Epidermal melanocyte (primary cell): ENCODE measurements around the gene SLFN13.
"Not testable (repeated sequence)": the region's sequence is repeated elsewhere in the genome, so short reads cannot be mapped to it uniquely, and the experiment has no call there.

ENCODE experiments used
- DNase-seq: peaks from one replicate; pipeline ENCODE4 v3.0.0; 2011; ENCODE audit warnings: low spot score; ENCODE audit not compliant: insufficient read length

SLFN13 gene

DNA sequence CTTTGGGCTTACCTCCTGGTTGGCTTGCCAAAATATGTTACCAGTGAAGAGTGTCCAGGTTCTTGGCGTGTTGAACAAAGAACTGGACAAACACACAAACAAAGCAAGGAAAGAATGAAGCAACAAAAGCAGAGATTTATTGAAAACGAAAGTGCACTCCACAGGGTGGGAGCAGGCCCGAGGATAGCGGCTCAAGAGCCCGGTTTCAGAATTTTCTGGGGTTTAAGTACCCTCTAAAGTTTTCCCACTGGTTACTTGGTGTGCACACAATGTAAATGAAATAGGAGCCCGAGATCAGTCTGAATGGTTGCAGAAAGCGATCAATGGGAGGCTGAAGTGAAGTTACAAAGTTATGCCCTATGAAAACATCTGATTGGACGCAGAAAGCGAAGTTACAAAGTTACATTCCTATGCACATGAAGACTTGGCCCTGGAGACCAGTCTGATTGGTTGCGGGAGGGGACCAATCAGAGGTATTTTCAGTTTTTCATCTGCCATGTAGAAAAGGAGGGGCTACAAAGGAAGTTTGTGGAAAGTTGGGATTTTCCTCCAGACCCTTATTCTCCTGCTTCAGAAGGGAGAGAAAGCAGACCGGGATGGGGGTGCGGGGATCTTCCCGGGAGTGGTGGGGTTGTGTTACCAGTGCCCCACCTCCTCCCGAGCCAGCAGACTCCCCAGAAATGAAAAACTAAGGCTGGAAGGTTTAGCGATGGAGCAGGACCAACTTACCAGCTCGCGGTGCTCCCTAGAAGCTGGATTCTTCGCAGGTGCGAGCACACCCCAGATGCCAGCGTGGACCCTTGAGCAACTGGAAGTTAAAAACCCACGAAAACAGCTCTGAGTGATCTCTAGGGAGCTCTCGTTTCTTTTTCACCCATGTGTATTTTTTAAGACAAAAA lies 16.1 kb downstream of the SLFN13 start, which contains the start of gene SLFN12:
Gene SLFN12 (minus strand): TSS at position 325 of the 899 bp plus-strand sequence. CDS start 9,472 bp downstream, outside the sequence.
- peak; percentile 59 for DNase-seq

- DNase-seq = no peak
Measured at GRCh38 chr17:35429702-35430101, 18.9 kb downstream of the SLFN13 start.

DNA sequence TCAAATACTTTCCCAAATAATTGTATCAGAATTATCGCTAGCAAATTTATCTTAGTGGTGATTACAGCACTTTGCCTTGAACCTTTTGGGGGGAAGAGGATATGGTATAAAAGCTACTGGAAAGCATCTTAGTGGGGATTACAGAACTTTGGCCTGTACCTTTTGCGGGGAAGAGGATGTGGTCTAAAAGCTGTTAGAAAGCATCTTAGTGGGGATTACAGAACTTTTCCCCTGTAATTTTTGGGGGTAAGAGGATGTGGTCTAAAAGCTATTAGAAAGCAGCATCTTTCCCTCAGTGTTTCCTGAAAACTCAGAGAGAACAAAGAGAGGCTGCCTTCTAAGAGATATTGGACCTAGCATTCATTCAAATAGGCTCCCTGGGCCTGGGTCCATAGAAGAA lies 20.3 kb downstream of the SLFN13 start:
- DNase-seq = no peak

- DNase-seq = no peak
Measured at GRCh38 chr17:35423761-35424160, 24.8 kb downstream of the SLFN13 start.

DNA sequence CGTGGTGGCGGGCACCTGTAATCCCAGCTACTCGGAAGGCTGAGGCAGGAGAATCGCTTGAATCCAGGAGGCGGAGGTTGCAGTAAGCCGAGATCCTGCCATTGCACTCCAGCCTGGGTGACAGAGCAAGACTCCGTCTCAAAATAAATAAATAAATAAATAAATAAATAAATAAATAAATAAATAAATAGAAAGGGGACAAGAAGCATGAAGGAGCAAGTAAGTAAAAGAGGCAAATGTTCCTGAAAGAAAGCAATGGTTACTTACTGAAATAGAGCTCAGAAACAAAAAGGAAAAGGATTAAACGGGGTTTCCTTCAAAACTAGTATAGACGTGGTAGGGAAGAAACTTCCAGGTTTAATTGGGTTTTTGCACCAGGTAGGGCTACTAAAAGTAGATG lies 27.5 kb downstream of the SLFN13 start:
- not testable (repeated sequence) for DNase-seq

- DNase-seq = no peak
Measured at GRCh38 chr17:35416659-35417058, 31.9 kb downstream of the SLFN13 start.

GRCh38 chr17:35414707-35415106 lies 33.9 kb downstream of the SLFN13 start:
- DNase-seq = not testable (repeated sequence)

DNA sequence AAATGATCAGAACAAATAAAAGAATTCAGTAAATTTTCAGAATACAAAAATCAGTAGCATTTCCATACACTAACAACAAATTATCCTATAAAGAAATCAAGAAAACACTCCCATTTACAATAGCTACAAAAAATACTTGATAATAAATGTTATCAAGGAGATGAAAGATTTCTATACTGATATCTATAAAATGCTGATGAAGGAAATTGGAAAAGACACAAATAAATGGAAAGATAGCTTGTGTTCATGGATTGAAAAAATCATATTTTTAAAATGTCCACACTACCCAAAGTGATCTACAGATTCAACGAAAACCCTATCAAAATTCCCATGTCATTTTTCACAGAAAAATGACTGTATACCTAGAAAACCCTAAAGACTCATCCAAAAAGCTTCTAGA lies 34.3 kb downstream of the SLFN13 start:
- no peak for DNase-seq

DNA sequence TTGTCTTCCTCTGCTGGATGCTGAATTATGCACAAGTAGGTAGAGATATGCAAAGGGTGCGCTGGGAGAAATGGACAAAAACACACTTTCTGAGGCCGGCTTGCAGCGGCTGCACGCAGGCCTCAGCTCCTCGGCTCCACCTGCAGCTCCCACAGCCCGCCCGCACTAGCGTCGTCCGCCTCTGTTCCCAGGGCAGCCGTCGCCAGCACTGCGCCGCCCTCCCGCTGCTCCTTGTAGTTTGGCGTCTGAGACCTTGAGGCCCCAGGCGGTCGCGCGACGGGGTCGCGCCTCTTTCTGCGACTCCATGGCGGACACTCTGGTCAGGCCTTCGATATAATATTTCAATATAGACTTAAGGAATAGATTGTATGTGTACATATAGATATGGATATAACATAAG lies 41.0 kb downstream of the SLFN13 start:
- no peak for DNase-seq

GRCh38 chr17:35406568-35406967 lies 42.0 kb downstream of the SLFN13 start:
- DNase-seq = no peak

DNA sequence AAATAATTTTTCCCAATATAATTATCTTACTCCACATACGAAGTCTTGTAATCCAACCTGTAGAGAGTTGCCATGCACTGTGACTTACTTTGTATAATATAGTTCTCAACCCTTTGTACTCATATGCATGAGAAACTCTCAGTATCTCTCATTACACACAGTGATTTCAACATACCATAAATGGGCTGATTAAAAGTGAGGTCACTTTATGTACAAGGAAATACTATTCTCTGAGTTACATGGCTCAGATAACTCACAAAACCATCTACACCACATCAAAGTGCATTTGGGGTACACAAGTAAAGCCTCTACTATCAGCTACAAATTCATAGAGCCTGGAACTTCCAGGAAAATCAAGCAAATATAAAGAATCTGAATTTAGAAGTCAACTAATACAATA lies 44.2 kb downstream of the SLFN13 start:
- no peak for DNase-seq

DNA sequence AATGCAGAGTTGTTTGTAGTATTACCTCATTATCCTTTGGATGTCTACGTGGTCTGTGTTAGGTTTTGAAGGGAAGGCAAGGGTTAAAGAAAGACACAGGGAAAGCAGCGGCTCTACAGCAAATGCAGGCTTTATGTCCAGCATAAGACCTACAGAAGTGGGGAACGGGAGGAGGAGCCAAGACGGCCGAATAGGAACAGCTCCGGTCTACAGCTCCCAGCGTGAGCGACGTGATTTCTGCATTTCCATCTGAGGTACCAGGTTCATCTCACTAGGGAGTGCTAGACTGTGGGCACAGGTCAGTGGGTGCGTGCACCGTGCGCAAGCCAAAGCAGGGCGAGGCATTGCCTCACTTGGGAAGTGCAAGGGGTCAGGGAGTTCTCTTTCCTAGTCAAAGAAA lies 54.8 kb downstream of the SLFN13 start:
- not testable (repeated sequence) for DNase-seq

DNA sequence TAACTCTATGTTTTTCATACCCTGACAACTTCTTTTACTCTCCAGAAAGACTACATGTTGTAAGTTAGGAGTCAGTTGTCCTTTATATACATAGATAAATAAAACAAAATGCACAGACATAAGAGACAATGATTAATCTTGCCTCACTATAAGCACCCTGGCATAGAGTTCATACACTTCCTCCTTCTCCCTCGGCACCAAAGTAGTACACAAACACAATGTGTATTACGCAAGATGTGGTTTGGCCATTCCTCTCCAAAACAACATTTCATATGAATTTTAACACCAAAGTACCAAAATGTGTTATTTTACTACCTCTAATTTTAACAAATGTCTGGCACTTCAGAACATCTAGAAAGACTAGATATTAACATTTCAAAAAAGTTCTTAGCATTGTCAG lies 57.9 kb downstream of the SLFN13 start:
- DNase-seq = no peak

DNA sequence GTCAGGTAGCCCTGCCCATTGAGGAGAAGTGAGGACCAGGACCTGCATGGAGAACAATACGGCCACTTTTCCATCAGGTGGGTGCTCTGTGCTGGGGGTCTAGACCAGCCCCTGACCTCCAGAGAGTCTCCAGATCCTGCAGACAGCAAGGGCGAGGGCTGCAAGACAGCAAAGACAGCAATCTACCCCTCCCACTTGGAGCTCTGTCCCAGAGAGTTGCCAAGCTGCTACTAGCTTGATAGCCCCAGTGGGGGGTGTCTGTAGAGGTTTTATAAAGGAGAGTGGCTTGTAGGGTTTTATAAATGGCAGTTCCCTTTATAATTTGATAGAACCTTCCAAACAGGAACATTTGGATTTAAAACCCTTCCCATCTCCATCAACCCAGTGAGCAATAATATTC lies 58.4 kb downstream of the SLFN13 start:
- no peak for DNase-seq

GRCh38 chr17:35387496-35387895 lies 61.1 kb downstream of the SLFN13 start:
- DNase-seq = no peak
